ENCODE results near the gene POMT1. TPM values are rescaled to one million over a fixed set of nuclear protein-coding genes. Genes with fewer than 3 reads are reported as not detected.

The POMT1 gene
- total and polyA plus RNA-seq, 2 of the 8 experiments (the other 6 are each of a cell fraction or from before 2014, with no cell fraction given): 22.3 to 33.2 TPM

GRCh38 chr9:131505012-131505411 lies 2.3 kb downstream of the POMT1 start:
- POLR2A ChIA-PET (ENCODE audit: partially characterized antibody): no interaction called here
- CTCF ChIA-PET (ENCODE audit: partially characterized antibody): interaction anchor here (1.5 kb wide), 1 partner anchor 15 kb away, joined by 4 read pairs; no protein-coding TSS in a partner anchor
- TF ChIP-seq ATF3 (IDR thresholded peaks at IDR 0.05; ENCODE audit: insufficient read depth, low read depth, low read length) (no peak), USF2 (IDR thresholded peaks at IDR 0.05; ENCODE audit: low read length) (no peak), E2F6 (IDR thresholded peaks at IDR 0.05) (no peak), SP1 (IDR thresholded peaks at IDR 0.05; ENCODE audit: low read depth, low read length) (no peak), RBBP5 (IDR thresholded peaks at IDR 0.05; ENCODE audit: borderline replicate concordance, low read depth, low read length) (no peak), TCF12 (IDR thresholded peaks at IDR 0.05; ENCODE audit: low read depth, low read length) (no peak), SUZ12 (IDR thresholded peaks at IDR 0.05; ENCODE audit: low read length) (no peak), CBX5 (IDR thresholded peaks at IDR 0.05; ENCODE audit: low read depth, low read length) (no peak), POLR2A (IDR thresholded peaks at IDR 0.05; ENCODE audit: control extremely low read depth in 1 of 2, low read depth in 2 of 2, low read length in 2 of 2) (no peak), EZH2 (IDR thresholded peaks at IDR 0.05; ENCODE audit: low read depth, low read length, severe bottlenecking) (no peak)

More at GRCh38 chr9:131505012-131505411, 2.3 kb downstream of the POMT1 start:
- Histone ChIP-seq H2BK120ac (replicated peaks; ENCODE audit: low read depth, low read length) (no peak overlapping the region), H2BK5ac (ENCODE audit: low read depth, low read length) (no peak overlapping the region), H3K79me1 (ENCODE audit: low read depth, low read length) (0 out of 2 replicates have a peak, but pooled peaks cover 2% of the 10 kb centered on the region), H4K91ac (replicated peaks; ENCODE audit: insufficient read length, low read length) (no peak overlapping the region), H3K23ac (ENCODE audit: insufficient read length) (no peak overlapping the region), H3K56ac (replicated peaks; ENCODE audit: insufficient read length, low read depth, low read length) (no peak overlapping the region), H3K9me3 (ENCODE audit: insufficient read depth in 2 of 2, low read depth in 1 of 2, low read length in 1 of 2) (no peaks in the 10 kb centered on the region), H4K8ac (ENCODE audit: extremely low read depth, insufficient read depth, low read length) (no peak overlapping the region), H3K4me3 (ENCODE audit: extremely low read depth in 1 of 4, insufficient read depth in 2 of 4, low read depth in 3 of 4, low read length in 4 of 4) (no peak overlapping the region), H4K20me1 (replicated peaks in 1 of 2; ENCODE audit: control insufficient read depth in 1 of 2, insufficient read depth in 2 of 2, low read length in 2 of 2) (peaks cover 1 to 7% of the 10 kb centered on the region in 2 experiments), H3K36me3 (ENCODE audit: control insufficient read depth in 2 of 4, insufficient read depth in 4 of 4, low read length in 3 of 4) (peaks cover 2 to 12% (median 5%) of the 10 kb centered on the region in 4 experiments; a peak in 4 of 8 replicates), H3K18ac (ENCODE audit: extremely low read depth, low read length) (no peak overlapping the region), H2AK5ac (ENCODE audit: low read depth, low read length) (no peak overlapping the region), H3K27ac (ENCODE audit: low read depth, low read length) (no peak overlapping the region), H2BK12ac (ENCODE audit: low read depth, low read length) (no peak overlapping the region), H3K14ac (ENCODE audit: insufficient read length) (no peak overlapping the region), H3K4me2 (ENCODE audit: insufficient read depth in 1 of 2, low read depth in 2 of 2, low read length in 2 of 2) (no peak overlapping the region), H3K9ac (replicated peaks in 1 of 4; ENCODE audit: extremely low read depth in 1 of 4, low read depth in 3 of 4, low read length in 3 of 4) (no peak overlapping the region), H3K27me3 (replicated peaks in 1 of 4; ENCODE audit: control insufficient read depth in 3 of 4, extremely low read depth in 1 of 4, insufficient read depth in 3 of 4, low read length in 3 of 4) (peaks cover 0 to 8% (median 0%) of the 10 kb centered on the region in 4 experiments; a peak in 2 of 7 replicates), H3K4ac (replicated peaks; ENCODE audit: insufficient read length, low read depth, low read length) (no peak overlapping the region), H3K23me2 (ENCODE audit: low read depth, low read length) (peaks cover 5% of the 10 kb centered on the region), H3K79me2 (ENCODE audit: control insufficient read depth in 1 of 2, insufficient read depth in 2 of 2, low read length in 2 of 2) (no peaks in the 10 kb centered on the region; a peak in 1 of 4 replicates), H2AFZ (ENCODE audit: low read length) (no peak overlapping the region), H2BK15ac (ENCODE audit: low read length) (no peak overlapping the region), H4K5ac (ENCODE audit: insufficient read length, low read depth, low read length) (no peak overlapping the region), H2BK20ac (ENCODE audit: low read length) (no peak overlapping the region), H3K4me1 (replicated peaks in 1 of 4; ENCODE audit: control insufficient read depth in 3 of 4, insufficient read depth in 4 of 4, low read length in 3 of 4) (peaks cover 0 to 9% (median 5%) of the 10 kb centered on the region in 4 experiments; a peak in 4 of 7 replicates)
- WGBS, 2 experiments (ENCODE audit: extremely low coverage in 1 of 2, insufficient coverage in 1 of 2, insufficient read length in 1 of 2, insufficient replicate concordance in 2 of 2, low coverage in 1 of 2, low lambda C conversion rate in 2 of 2, missing lambda C conversion rate in 1 of 2): 94% methylated on average over 8 of the region's 8 CpGs; no CpG with 5 or more reads in 1 of the 2 experiments
- DNase-seq (ENCODE audit: low read depth in 1 of 2, low spot score in 2 of 2) (no peak), FAIRE-seq (no peak)
